H1 (cell line): ENCODE measurements around the gene MCF2L. TPM values are rescaled to one million over a fixed set of nuclear protein-coding genes. Genes with fewer than 3 reads are reported as not detected.

Source experiments
- CTCF ChIA-PET: fragments of 300-600 bp; sonication (Branson Sonifier 250); formaldehyde crosslinking; loops from one replicate; lab custom pipeline; 2021; ENCODE audit not compliant: partially characterized antibody; lab: Charles Lee
- POLR2A ChIA-PET: fragments of 300-600 bp; sonication (Branson Sonifier 250); formaldehyde crosslinking; loops from one replicate; lab custom pipeline; 2021; ENCODE audit warnings: inconsistent platforms; ENCODE audit not compliant: partially characterized antibody; lab: Charles Lee
- DNase-seq, 2 experiments: peaks; one replicate each; pipeline versions ENCODE4 v3.0.0 to v3.0.0-alpha.2; 2010 to 2022; ENCODE audit warnings: low spot score in 2 of 2, low read depth in 1 of 2, mixed read lengths in 1 of 2
- FAIRE-seq: peaks from 2 replicates; lab custom pipeline; 2011; peaks lifted over from hg19 to GRCh38; lab: Jason Lieb, UNC
- H2AFZ ChIP-seq: 2 replicates; pipeline ENCODE4 v1.8.1; 2012; ENCODE audit warnings: low read length, inconsistent platforms
- H2AK5ac ChIP-seq: 2 replicates; pipeline ENCODE4 v1.6.1; 2013; ENCODE audit warnings: low read depth, low read length
- H2BK120ac ChIP-seq: replicated peaks from 2 replicates; pipeline ENCODE3; 2013; ENCODE audit warnings: low read depth, low read length, inconsistent platforms
- H2BK12ac ChIP-seq: 2 replicates; pipeline ENCODE4 v1.6.1; 2013; ENCODE audit warnings: low read depth, low read length
- H2BK15ac ChIP-seq: 2 replicates; pipeline ENCODE4 v1.6.1; 2013; ENCODE audit warnings: low read length
- H2BK20ac ChIP-seq: 2 replicates; pipeline ENCODE4 v1.6.1; 2013; ENCODE audit warnings: low read length
- H2BK5ac ChIP-seq: 2 replicates; pipeline ENCODE4 v1.6.1; 2013; ENCODE audit warnings: low read depth, low read length
- H3K14ac ChIP-seq: 2 replicates; pipeline ENCODE4 v1.6.1; 2013; ENCODE audit warnings: inconsistent platforms; ENCODE audit not compliant: insufficient read length
- H3K18ac ChIP-seq: 2 replicates; pipeline ENCODE4 v1.6.1; 2013; ENCODE audit warnings: low read length; ENCODE audit errors: extremely low read depth
- H3K23ac ChIP-seq: 2 replicates; pipeline ENCODE4 v1.6.1; 2013; ENCODE audit warnings: inconsistent platforms; ENCODE audit not compliant: insufficient read length
- H3K23me2 ChIP-seq: 2 replicates; pipeline ENCODE4 v1.6.1; 2013; ENCODE audit warnings: low read depth, low read length
- H3K27ac ChIP-seq: 2 replicates; pipeline ENCODE4 v1.6.1; 2011; ENCODE audit warnings: low read depth, low read length, inconsistent platforms
- H3K27me3 ChIP-seq, 4 experiments: replicated peaks in 1 of 4; 1 replicate in 1 of 4; 2 replicates in 3 of 4; pipeline versions ENCODE4 v1.6.1 to v1.8.1; 2011 to 2013; ENCODE audit warnings: low read length in 3 of 4, mild to moderate bottlenecking in 3 of 4, inconsistent platforms in 2 of 4, mixed read lengths in 2 of 4, moderate library complexity in 1 of 4; ENCODE audit not compliant: control insufficient read depth in 3 of 4, insufficient read depth in 3 of 4; ENCODE audit errors: extremely low read depth in 1 of 4
- H3K36me3 ChIP-seq, 4 experiments: 2 replicates each; pipeline versions ENCODE4 v1.6.1 to v1.8.1; 2011 to 2013; ENCODE audit warnings: mild to moderate bottlenecking in 4 of 4, low read length in 3 of 4, moderate library complexity in 2 of 4, control low read depth in 1 of 4, inconsistent platforms in 1 of 4; ENCODE audit not compliant: insufficient read depth in 4 of 4, control insufficient read depth in 2 of 4
- H3K4ac ChIP-seq: replicated peaks from 2 replicates; pipeline ENCODE3; 2013; ENCODE audit warnings: low read length, low read depth, mixed read lengths, inconsistent platforms; ENCODE audit not compliant: insufficient read length
- H3K4me1 ChIP-seq, 4 experiments: replicated peaks in 1 of 4; 1 replicate in 1 of 4; 2 replicates in 3 of 4; pipeline versions ENCODE4 v1.6.1 to v1.8.1; 2011 to 2013; ENCODE audit warnings: low read length in 3 of 4, inconsistent platforms in 2 of 4, mixed read lengths in 1 of 4; ENCODE audit not compliant: insufficient read depth in 4 of 4, control insufficient read depth in 3 of 4
- H3K4me2 ChIP-seq, 2 experiments: 2 replicates each; pipeline versions ENCODE4 v1.6.1 to v1.8.1; 2011 to 2013; ENCODE audit warnings: low read depth in 2 of 2, low read length in 2 of 2, control low read depth in 1 of 2, inconsistent platforms in 1 of 2, mild to moderate bottlenecking in 1 of 2; ENCODE audit not compliant: insufficient read depth in 1 of 2
- H3K4me3 ChIP-seq, 4 experiments: fragments of 200-600, 300-600 bp in 1 of 4; sonication (generic), shearing (Covaris generic), sonication (Bioruptor Twin) in 1 of 4; 2 replicates each; pipeline versions ENCODE4 v1.5.1 to v1.8.1; 2011 to 2016; ENCODE audit warnings: low read length in 4 of 4, low read depth in 3 of 4, control low read depth in 2 of 4, inconsistent platforms in 2 of 4, mild to moderate bottlenecking in 2 of 4, mixed read lengths in 1 of 4, moderate library complexity in 1 of 4; ENCODE audit not compliant: insufficient read depth in 2 of 4; ENCODE audit errors: extremely low read depth in 1 of 4
- H3K56ac ChIP-seq: replicated peaks from 2 replicates; pipeline ENCODE3; 2013; ENCODE audit warnings: low read depth, mild to moderate bottlenecking, mixed read lengths, low read length, inconsistent platforms; ENCODE audit not compliant: insufficient read length
- H3K79me1 ChIP-seq: 2 replicates; pipeline ENCODE4 v1.6.1; 2013; ENCODE audit warnings: low read depth, low read length, control low read depth
- H3K79me2 ChIP-seq, 2 experiments: 2 replicates each; pipeline versions ENCODE4 v1.6.1 to v1.8.1; 2012 to 2013; ENCODE audit warnings: low read length in 2 of 2, mild to moderate bottlenecking in 2 of 2, inconsistent platforms in 1 of 2; ENCODE audit not compliant: insufficient read depth in 2 of 2, control insufficient read depth in 1 of 2
- H3K9ac ChIP-seq, 4 experiments: replicated peaks in 1 of 4; 1 replicate in 1 of 4; 2 replicates in 3 of 4; pipeline versions ENCODE4 v1.6.1 to v1.8.1; 2011 to 2013; ENCODE audit warnings: low read depth in 3 of 4, low read length in 3 of 4, control low read depth in 2 of 4, mild to moderate bottlenecking in 2 of 4, moderate library complexity in 2 of 4, inconsistent platforms in 1 of 4; ENCODE audit errors: extremely low read depth in 1 of 4
- H3K9me3 ChIP-seq, 2 experiments: 2 replicates each; pipeline versions ENCODE4 v1.6.1 to v1.8.1; 2012 to 2013; ENCODE audit warnings: mild to moderate bottlenecking in 2 of 2, moderate library complexity in 2 of 2, control low read depth in 1 of 2, inconsistent platforms in 1 of 2, low read depth in 1 of 2, low read length in 1 of 2, mixed read lengths in 1 of 2; ENCODE audit not compliant: insufficient read depth in 2 of 2
- H4K20me1 ChIP-seq, 2 experiments: replicated peaks in 1 of 2; 2 replicates each; pipeline versions ENCODE3 to v1.8.1; 2011 to 2013; ENCODE audit warnings: inconsistent platforms in 2 of 2, low read length in 2 of 2, mild to moderate bottlenecking in 1 of 2; ENCODE audit not compliant: insufficient read depth in 2 of 2, control insufficient read depth in 1 of 2
- H4K5ac ChIP-seq: 2 replicates; pipeline ENCODE4 v1.6.1; 2013; ENCODE audit warnings: low read length, low read depth, mixed read lengths, inconsistent platforms; ENCODE audit not compliant: insufficient read length
- H4K8ac ChIP-seq: 2 replicates; pipeline ENCODE4 v1.8.0; 2013; ENCODE audit warnings: mild to moderate bottlenecking, moderate library complexity, low read length, inconsistent platforms; ENCODE audit not compliant: insufficient read depth; ENCODE audit errors: extremely low read depth
- H4K91ac ChIP-seq: replicated peaks from 2 replicates; pipeline ENCODE3; 2013; ENCODE audit warnings: low read length, mixed read lengths, inconsistent platforms; ENCODE audit not compliant: insufficient read length
- ASH2L ChIP-seq: fragments of 200-600, 300-600 bp; sonication (generic); IDR thresholded peaks from one replicate; pipeline ENCODE4 v1.7.1; 2017; ENCODE audit warnings: low read length
- CTCF ChIP-seq, 3 experiments: IDR thresholded peaks; 1 replicate in 2 of 3; 2 replicates in 1 of 3; pipeline versions ENCODE4 v1.5.1 to v1.6.1; 2011; ENCODE audit warnings: low read length in 3 of 3, mild to moderate bottlenecking in 3 of 3, inconsistent platforms in 2 of 3, low read depth in 1 of 3, moderate library complexity in 1 of 3; ENCODE audit not compliant: insufficient read depth in 1 of 3; ENCODE audit errors: control extremely low read depth in 1 of 3
- POU5F1 ChIP-seq: IDR thresholded peaks from 2 replicates; pipeline ENCODE4 v1.6.1; 2011; ENCODE audit warnings: low read depth, mild to moderate bottlenecking, low read length, moderate library complexity
- RAD21 ChIP-seq, 2 experiments: IDR thresholded peaks in 1 of 2; conservative IDR thresholded peaks in 1 of 2; 2 replicates each; pipeline ENCODE4 v1.6.1; 2011; ENCODE audit warnings: low read depth in 2 of 2, low read length in 2 of 2, improper control_type of control experiment in 1 of 2, inconsistent platforms in 1 of 2, mild to moderate bottlenecking in 1 of 2, moderate library complexity in 1 of 2
- SIN3A ChIP-seq, 2 experiments: IDR thresholded peaks in 1 of 2; conservative IDR thresholded peaks in 1 of 2; 2 replicates each; pipeline ENCODE4 v1.6.1; 2011 to 2012; ENCODE audit warnings: low read length in 2 of 2, improper control_type of control experiment in 1 of 2, low read depth in 1 of 2, mild to moderate bottlenecking in 1 of 2
- TEAD4 ChIP-seq: IDR thresholded peaks from 2 replicates; pipeline ENCODE4 v1.6.1; 2012; ENCODE audit warnings: low read depth, low read length, inconsistent platforms, mixed read lengths
- WGBS, 2 experiments: shearing (Covaris generic) in 1 of 2; methylation state at CpG; one replicate each; pipeline versions ENCODE4 v1.1.6 to v1.1.7; 2013 to 2015; ENCODE audit warnings: low lambda C conversion rate in 2 of 2, mixed read lengths in 2 of 2, inconsistent platforms in 1 of 2, low coverage in 1 of 2, missing lambda C conversion rate in 1 of 2; ENCODE audit not compliant: insufficient replicate concordance in 2 of 2, insufficient coverage in 1 of 2, insufficient read length in 1 of 2; ENCODE audit errors: extremely low coverage in 1 of 2, missing lambda C conversion rate in 1 of 2; 5-methylcytosine and 5-hydroxymethylcytosine counted together
- polyA plus RNA-seq, 7 experiments: library from polyadenylated mRNA; depleted of rRNA in 3 of 7; stranded (reverse) in 5 of 7; unstranded in 2 of 7; fragments of >200 nt in 5 of 7; fragments of 200-250 nt in 2 of 7; gene quantifications; 1 replicate in 5 of 7; 2 replicates in 1 of 7; 4 replicates in 1 of 7; pipeline versions ENCODE4 v1.2.1 to v1.2.3, GENCODE V29; 2011 to 2013; ENCODE audit warnings: missing spikeins in 2 of 7, mixed read lengths in 2 of 7
- total RNA-seq: library from RNA; stranded (reverse); fragmentation: NEBNext Ultra II Directional; extraction: Animal tissue kit (Norgen Biotek cat#: 25700); gene quantifications from 2 replicates; pipeline ENCODE4 v1.2.1, GENCODE V29; 2021

The MCF2L gene
- total and polyA plus RNA-seq, 2 of the 8 experiments (the other 6 are each of a cell fraction or from before 2014, with no cell fraction given), result 10.1 to 24.4 TPM

- H3K9me3 ChIP-seq, result peaks cover 4 to 10% of the 10 kb centered on the region in 2 experiments
- no peaks in the 10 kb centered on the region for H3K79me2 ChIP-seq
- no peaks in the 10 kb centered on the region for H3K27me3 ChIP-seq
- no peaks in the 10 kb centered on the region for H3K23me2 ChIP-seq
- ChIA-PET POLR2A (interaction anchor here (0.6 to 1.3 kb wide), 3 partner anchors 18 to 34 kb away, joined by 3 read pairs; no protein-coding TSS in a partner anchor), CTCF (interaction anchor here (0.9 to 3.6 kb wide), 17 partner anchors 11 to 111 kb away, joined by 3 to 24 read pairs (median 5); no protein-coding TSS in a partner anchor)
- H3K4ac ChIP-seq, result no peak overlapping the region
- H2BK20ac ChIP-seq, result no peak overlapping the region
- H3K56ac ChIP-seq, result no peak overlapping the region
- H4K8ac ChIP-seq, result no peak overlapping the region
- no peak overlapping the region for H2BK120ac ChIP-seq
- no peak overlapping the region for H3K23ac ChIP-seq
- DNase-seq (peak in 1 of 2 experiments; percentile 13), FAIRE-seq (peak; percentile 95)
- H4K20me1 ChIP-seq, result peaks cover 2 to 3% of the 10 kb centered on the region in 2 experiments
- no peak overlapping the region for H2BK15ac ChIP-seq
- no peak overlapping the region for H3K9ac ChIP-seq
- H2AFZ ChIP-seq, result no peak overlapping the region
- 0 out of 2 replicates have a peak overlapping the region, but pooled peaks have one; percentile 50 for H2BK12ac ChIP-seq
- H3K4me1 ChIP-seq, result peaks cover 0 to 17% (median 8%) of the 10 kb centered on the region in 4 experiments; a peak in 4 of 7 replicates
- no peak overlapping the region for H3K14ac ChIP-seq
- 0 out of 2 replicates have a peak overlapping the region, but pooled peaks have one; percentile 0 for H2AK5ac ChIP-seq
- no peak overlapping the region for H3K4me2 ChIP-seq
- H3K36me3 ChIP-seq, result no peaks in the 10 kb centered on the region
- H4K91ac ChIP-seq, result no peak overlapping the region
- no peak overlapping the region for H2BK5ac ChIP-seq
- no peak overlapping the region for H4K5ac ChIP-seq
- TF ChIP-seq POU5F1, result no peak
- 0 out of 4 replicates have a peak, but pooled peaks of 1 of the 2 experiments have one; percentile 27 for TF ChIP-seq SIN3A (conservative IDR thresholded peaks at IDR 0.05 in 1 of 2, IDR thresholded peaks at IDR 0.05 in 1 of 2; ENCODE audit: low read depth in 1 of 2, low read length in 2 of 2)
- no peak for TF ChIP-seq ASH2L
- TF ChIP-seq RAD21 (IDR thresholded peaks at IDR 0.05 in 1 of 2, conservative IDR thresholded peaks at IDR 0.05 in 1 of 2; ENCODE audit: low read depth in 2 of 2, low read length in 2 of 2), result peak; percentile 51 to 66
- peak; percentile 13; the same call in 1 of the 2 replicates for TF ChIP-seq TEAD4
- peak; percentile 69 to 83 (median 70) for TF ChIP-seq CTCF (IDR thresholded peaks at IDR 0.05; ENCODE audit: control extremely low read depth in 1 of 3, insufficient read depth in 1 of 3, low read depth in 1 of 3, low read length in 3 of 3)
- no peak overlapping the region for H3K27ac ChIP-seq
- H3K4me3 ChIP-seq, result no peak overlapping the region
- no peaks in the 10 kb centered on the region; the same call in 1 of the 2 replicates for H3K79me1 ChIP-seq
- 80% methylated on average over 32 of the region's 32 CpGs; no CpG with 5 or more reads in 1 of the 2 experiments for WGBS, 2 experiments
- H3K18ac ChIP-seq, result no peak overlapping the region
Measured at GRCh38 chr13:112931028-112931934, 37.7 kb upstream of the MCF2L start.
